ENCODE results near the gene PRLR. TPM values are rescaled to one million over a fixed set of nuclear protein-coding genes. Genes with fewer than 3 reads are reported as not detected.

PRLR gene
- total and polyA plus RNA-seq, 10 of the 15 experiments (the other 5 are each of a cell fraction or from before 2014, with no cell fraction given) = 0.03 to 8.1 (median 0.20) TPM

DNA sequence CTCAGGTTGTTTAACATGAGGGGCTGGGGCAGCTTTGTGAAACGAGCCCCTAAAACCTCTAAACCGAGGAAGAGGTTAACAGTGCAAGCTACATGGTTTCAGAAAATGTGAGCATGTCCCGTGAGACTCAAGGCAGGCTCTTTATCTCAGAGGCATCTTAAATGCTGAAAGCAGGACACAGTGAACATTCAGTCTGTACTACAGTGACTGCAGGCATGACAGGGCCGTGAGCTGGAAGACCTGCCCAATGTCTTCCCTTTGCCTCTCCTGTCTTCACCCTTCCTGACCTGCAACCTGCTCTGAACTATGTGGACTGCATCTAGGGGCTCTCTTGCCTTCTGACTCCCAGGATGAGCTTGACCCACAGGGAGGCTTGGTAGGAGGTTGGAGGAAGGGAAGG lies 58.3 kb downstream of the PRLR start:
- Histone ChIP-seq H3K79me2 (ENCODE audit: control insufficient read depth, insufficient read depth, low read length) (no peaks in the 10 kb centered on the region), H3K27me3 (replicated peaks in 1 of 2; ENCODE audit: control insufficient read depth in 2 of 2, insufficient read depth in 2 of 2, low read length in 1 of 2) (no peaks in the 10 kb centered on the region), H3K9ac (ENCODE audit: control insufficient read depth, insufficient read depth, low read length) (no peak overlapping the region), H3K4me3 (no peak overlapping the region), H3K9me3 (replicated peaks; ENCODE audit: control insufficient read depth, insufficient read depth, low read length) (no peaks in the 10 kb centered on the region; the same call in 2 of the 3 replicates), H4K20me1 (ENCODE audit: control insufficient read depth, insufficient read depth) (no peaks in the 10 kb centered on the region), H2AFZ (ENCODE audit: control insufficient read depth, low read depth, low read length) (no peak overlapping the region), H3K36me3 (ENCODE audit: control insufficient read depth in 2 of 2, insufficient read depth in 2 of 2, low read length in 1 of 2) (no peaks in the 10 kb centered on the region), H3K4me2 (ENCODE audit: control insufficient read depth, insufficient read depth) (no peak overlapping the region), H3K27ac (ENCODE audit: control insufficient read depth, insufficient read depth) (no peak overlapping the region), H3K4me1 (ENCODE audit: control insufficient read depth, insufficient read depth, low read length) (no peaks in the 10 kb centered on the region)
- in situ Hi-C loops (cut with MboI) = no loop called here
- POLR2A ChIA-PET = interaction anchor here (0.8 kb wide), 1 partner anchor 22 kb away, joined by 3 read pairs; no protein-coding TSS in a partner anchor
- WGBS (ENCODE audit: insufficient coverage, insufficient replicate concordance, low lambda C conversion rate, missing lambda C conversion rate) = 1% methylated on average over 4 of the region's 4 CpGs
- no TSS peak for BruUV-seq (replicated peaks)
- ATAC-seq (peak; percentile 39), FAIRE-seq (no peak), DNase-seq (ENCODE audit: low read depth, low spot score) (no peak)
- CTCF ChIA-PET = interaction anchor here (2.8 kb wide), 1 partner anchor 11 kb away, joined by 14 read pairs; no protein-coding TSS in a partner anchor
- RAD21 ChIA-PET (ENCODE audit: unreplicated experiment) = no interaction called here
- SMC1A ChIA-PET (ENCODE audit: uncharacterized antibody, unreplicated experiment) = interaction anchor here (1.0 kb wide), 1 partner anchor 143 kb away, joined by 3 read pairs; no protein-coding TSS in a partner anchor
- intact Hi-C loops (cut with micrococcal nuclease; ENCODE audit: unreplicated experiment) = no loop called here
- TF ChIP-seq, protein P1, sequence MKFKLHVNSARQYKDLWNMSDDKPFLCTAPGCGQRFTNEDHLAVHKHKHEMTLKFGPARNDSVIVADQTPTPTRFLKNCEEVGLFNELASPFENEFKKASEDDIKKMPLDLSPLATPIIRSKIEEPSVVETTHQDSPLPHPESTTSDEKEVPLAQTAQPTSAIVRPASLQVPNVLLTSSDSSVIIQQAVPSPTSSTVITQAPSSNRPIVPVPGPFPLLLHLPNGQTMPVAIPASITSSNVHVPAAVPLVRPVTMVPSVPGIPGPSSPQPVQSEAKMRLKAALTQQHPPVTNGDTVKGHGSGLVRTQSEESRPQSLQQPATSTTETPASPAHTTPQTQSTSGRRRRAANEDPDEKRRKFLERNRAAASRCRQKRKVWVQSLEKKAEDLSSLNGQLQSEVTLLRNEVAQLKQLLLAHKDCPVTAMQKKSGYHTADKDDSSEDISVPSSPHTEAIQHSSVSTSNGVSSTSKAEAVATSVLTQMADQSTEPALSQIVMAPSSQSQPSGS (IDR thresholded peaks at IDR 0.05; ENCODE audit: low read length) = no peak
- TF ChIP-seq, protein P2, sequence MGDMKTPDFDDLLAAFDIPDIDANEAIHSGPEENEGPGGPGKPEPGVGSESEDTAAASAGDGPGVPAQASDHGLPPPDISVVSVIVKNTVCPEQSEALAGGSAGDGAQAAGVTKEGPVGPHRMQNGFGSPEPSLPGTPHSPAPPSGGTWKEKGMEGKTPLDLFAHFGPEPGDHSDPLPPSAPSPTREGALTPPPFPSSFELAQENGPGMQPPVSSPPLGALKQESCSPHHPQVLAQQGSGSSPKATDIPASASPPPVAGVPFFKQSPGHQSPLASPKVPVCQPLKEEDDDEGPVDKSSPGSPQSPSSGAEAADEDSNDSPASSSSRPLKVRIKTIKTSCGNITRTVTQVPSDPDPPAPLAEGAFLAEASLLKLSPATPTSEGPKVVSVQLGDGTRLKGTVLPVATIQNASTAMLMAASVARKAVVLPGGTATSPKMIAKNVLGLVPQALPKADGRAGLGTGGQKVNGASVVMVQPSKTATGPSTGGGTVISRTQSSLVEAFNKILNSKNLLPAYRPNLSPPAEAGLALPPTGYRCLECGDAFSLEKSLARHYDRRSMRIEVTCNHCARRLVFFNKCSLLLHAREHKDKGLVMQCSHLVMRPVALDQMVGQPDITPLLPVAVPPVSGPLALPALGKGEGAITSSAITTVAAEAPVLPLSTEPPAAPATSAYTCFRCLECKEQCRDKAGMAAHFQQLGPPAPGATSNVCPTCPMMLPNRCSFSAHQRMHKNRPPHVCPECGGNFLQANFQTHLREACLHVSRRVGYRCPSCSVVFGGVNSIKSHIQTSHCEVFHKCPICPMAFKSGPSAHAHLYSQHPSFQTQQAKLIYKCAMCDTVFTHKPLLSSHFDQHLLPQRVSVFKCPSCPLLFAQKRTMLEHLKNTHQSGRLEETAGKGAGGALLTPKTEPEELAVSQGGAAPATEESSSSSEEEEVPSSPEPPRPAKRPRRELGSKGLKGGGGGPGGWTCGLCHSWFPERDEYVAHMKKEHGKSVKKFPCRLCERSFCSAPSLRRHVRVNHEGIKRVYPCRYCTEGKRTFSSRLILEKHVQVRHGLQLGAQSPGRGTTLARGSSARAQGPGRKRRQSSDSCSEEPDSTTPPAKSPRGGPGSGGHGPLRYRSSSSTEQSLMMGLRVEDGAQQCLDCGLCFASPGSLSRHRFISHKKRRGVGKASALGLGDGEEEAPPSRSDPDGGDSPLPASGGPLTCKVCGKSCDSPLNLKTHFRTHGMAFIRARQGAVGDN (IDR thresholded peaks at IDR 0.05) = no peak
- TF ChIP-seq CBX3 (IDR thresholded peaks at IDR 0.05; ENCODE audit: borderline replicate concordance, low read depth) (no peak), EP300 (IDR thresholded peaks at IDR 0.05; ENCODE audit: borderline replicate concordance in 1 of 2, control insufficient read depth in 1 of 2, low read depth in 2 of 2, low read length in 2 of 2) (no peak), SRF (IDR thresholded peaks at IDR 0.05; ENCODE audit: low read depth in 2 of 2, low read length in 2 of 2) (no peak), RAD51 (IDR thresholded peaks at IDR 0.05) (no peak), MEF2B (IDR thresholded peaks at IDR 0.05; ENCODE audit: partially characterized antibody, poor library complexity, severe bottlenecking) (no peak), NFYB (IDR thresholded peaks at IDR 0.05; ENCODE audit: insufficient read depth, low read depth, low read length) (no peak), ZNF24 (IDR thresholded peaks at IDR 0.05) (no peak), TCF7 (IDR thresholded peaks at IDR 0.05; ENCODE audit: borderline replicate concordance) (no peak), BMI1 (IDR thresholded peaks at IDR 0.05; ENCODE audit: borderline replicate concordance) (no peak), EED (IDR thresholded peaks at IDR 0.05; ENCODE audit: low read depth) (no peak), IKZF2 (IDR thresholded peaks at IDR 0.05) (no peak), CEBPB (IDR thresholded peaks at IDR 0.05; ENCODE audit: borderline replicate concordance in 1 of 2, low read depth in 2 of 2, low read length in 2 of 2) (no peak), SREBF2 (IDR thresholded peaks at IDR 0.05; ENCODE audit: low read length) (no peak)
- TF ChIP-seq, protein P3, sequence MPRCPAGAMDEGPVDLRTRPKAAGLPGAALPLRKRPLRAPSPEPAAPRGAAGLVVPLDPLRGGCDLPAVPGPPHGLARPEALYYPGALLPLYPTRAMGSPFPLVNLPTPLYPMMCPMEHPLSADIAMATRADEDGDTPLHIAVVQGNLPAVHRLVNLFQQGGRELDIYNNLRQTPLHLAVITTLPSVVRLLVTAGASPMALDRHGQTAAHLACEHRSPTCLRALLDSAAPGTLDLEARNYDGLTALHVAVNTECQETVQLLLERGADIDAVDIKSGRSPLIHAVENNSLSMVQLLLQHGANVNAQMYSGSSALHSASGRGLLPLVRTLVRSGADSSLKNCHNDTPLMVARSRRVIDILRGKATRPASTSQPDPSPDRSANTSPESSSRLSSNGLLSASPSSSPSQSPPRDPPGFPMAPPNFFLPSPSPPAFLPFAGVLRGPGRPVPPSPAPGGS (IDR thresholded peaks at IDR 0.05; ENCODE audit: borderline replicate concordance, insufficient read depth, low read depth, low read length, poor library complexity, severe bottlenecking) = no peak
- TF ChIP-seq, protein P4, sequence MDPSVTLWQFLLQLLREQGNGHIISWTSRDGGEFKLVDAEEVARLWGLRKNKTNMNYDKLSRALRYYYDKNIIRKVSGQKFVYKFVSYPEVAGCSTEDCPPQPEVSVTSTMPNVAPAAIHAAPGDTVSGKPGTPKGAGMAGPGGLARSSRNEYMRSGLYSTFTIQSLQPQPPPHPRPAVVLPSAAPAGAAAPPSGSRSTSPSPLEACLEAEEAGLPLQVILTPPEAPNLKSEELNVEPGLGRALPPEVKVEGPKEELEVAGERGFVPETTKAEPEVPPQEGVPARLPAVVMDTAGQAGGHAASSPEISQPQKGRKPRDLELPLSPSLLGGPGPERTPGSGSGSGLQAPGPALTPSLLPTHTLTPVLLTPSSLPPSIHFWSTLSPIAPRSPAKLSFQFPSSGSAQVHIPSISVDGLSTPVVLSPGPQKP (IDR thresholded peaks at IDR 0.05; ENCODE audit: low read depth, low read length) = no peak
